ENCODE results near the gene SLC22A3. TPM values are rescaled to one million over a fixed set of nuclear protein-coding genes. Genes with fewer than 3 reads are reported as not detected.
"Not testable (repeated sequence)": the region's sequence is repeated elsewhere in the genome, so short reads cannot be mapped to it uniquely, and the experiment has no call there.

The SLC22A3 gene
- total RNA-seq, 1 donor: 0.72 TPM

- TF ChIP-seq CTCF (IDR thresholded peaks at IDR 0.05; ENCODE audit: insufficient read depth, low read length): no peak
- no peak for DNase-seq (ENCODE audit: low read depth)
- no peak overlapping the region for H3K4me3 ChIP-seq (ENCODE audit: low read depth, low read length)
Measured at GRCh38 chr6:160365117-160365516, 16.9 kb downstream of the SLC22A3 start.

- TF ChIP-seq CTCF (IDR thresholded peaks at IDR 0.05; ENCODE audit: insufficient read depth, low read length): no peak
- no peak for DNase-seq (ENCODE audit: low read depth)
- H3K4me3 ChIP-seq (ENCODE audit: low read depth, low read length): no peak overlapping the region
Measured at GRCh38 chr6:160367798-160368547, 19.8 kb downstream of the SLC22A3 start.

GRCh38 chr6:160368670-160369069 lies 20.5 kb downstream of the SLC22A3 start:
- no peak for TF ChIP-seq CTCF (IDR thresholded peaks at IDR 0.05; ENCODE audit: insufficient read depth, low read length)
- no peak for DNase-seq (ENCODE audit: low read depth)
- H3K4me3 ChIP-seq (ENCODE audit: low read depth, low read length): no peak overlapping the region

DNA sequence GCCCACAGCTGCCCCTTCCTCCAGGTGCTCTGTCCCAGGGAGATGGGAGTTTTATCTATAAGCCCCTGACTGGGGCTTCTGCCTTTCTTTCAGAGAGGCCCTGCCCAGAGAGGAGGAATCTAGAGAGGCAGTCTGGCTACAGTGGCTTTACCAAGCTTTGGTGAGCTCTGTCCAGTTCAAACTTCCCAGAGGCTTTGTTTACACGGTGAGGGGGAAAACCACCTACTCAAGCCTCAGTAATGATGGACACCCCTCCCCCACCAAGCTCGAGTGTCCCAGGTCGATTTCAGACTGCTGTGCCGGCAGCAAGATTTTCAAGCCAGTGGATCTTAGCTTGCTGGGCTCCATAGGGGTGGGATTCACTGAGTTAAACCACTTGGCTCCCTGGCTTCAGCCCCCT lies 25.4 kb downstream of the SLC22A3 start:
- not testable (repeated sequence) for H3K4me3 ChIP-seq (ENCODE audit: low read depth, low read length); DNase-seq (ENCODE audit: low read depth)

DNA sequence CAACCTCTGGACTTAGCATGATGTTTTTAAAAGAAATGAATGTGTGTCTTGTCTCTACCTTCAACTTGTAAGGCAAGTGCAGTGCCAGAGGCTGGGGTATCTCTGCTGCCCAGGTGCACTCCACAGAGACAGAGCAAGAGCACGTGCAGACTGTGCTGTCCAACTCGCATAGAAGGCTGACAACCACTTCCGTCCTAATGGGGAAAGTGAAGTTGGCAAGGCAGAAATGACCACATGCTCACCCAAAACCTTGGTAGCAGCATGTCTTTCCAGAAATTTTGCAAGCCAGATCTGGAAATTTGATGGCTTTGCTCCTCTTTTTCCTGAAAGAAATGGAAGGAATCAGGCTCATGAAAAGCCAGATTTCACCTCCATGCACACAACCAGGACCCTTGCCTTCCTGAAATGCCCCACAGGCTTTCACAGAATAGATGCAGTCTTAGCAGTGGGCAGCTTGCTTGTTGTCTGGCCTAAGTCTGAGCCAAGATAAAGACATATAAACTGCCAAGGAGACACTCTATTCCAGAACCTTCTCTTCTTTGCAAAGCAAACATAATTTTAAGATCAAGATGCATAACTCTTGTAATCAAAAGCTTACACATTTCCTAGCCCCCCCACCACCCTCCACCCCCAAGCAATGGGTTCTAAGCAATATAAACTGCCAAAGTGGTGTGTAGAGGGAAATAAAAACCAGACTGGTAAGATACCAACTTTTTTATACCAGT lies 26.8 kb downstream of the SLC22A3 start:
- no peak for DNase-seq (ENCODE audit: low read depth)
- no peak for TF ChIP-seq CTCF (IDR thresholded peaks at IDR 0.05; ENCODE audit: insufficient read depth, low read length)
- no peak overlapping the region for H3K4me3 ChIP-seq (ENCODE audit: low read depth, low read length)

GRCh38 chr6:160375561-160375949 lies 27.4 kb downstream of the SLC22A3 start:
- no peak for DNase-seq (ENCODE audit: low read depth)
- no peak overlapping the region for H3K4me3 ChIP-seq (ENCODE audit: low read depth, low read length)
- no peak for TF ChIP-seq CTCF (IDR thresholded peaks at IDR 0.05; ENCODE audit: insufficient read depth, low read length)

DNA sequence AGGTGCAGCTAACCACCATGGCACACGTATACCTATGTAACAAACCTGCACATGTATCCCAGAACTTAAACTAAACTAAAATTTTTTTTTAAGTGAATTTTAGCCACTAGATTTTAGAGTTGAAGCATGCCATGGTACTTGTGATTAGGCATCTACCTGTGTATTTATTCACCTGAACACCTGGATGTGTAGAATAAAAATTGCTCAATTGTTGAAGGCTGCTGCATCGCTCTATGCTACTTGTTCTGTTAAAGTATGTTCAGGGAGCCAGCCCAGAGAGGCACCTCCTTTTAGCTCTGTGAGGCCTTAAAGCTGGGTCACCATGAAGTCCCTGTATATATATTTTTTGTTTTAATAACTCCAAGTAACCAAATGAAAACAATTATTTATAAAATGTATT lies 28.3 kb downstream of the SLC22A3 start:
- H3K4me3 ChIP-seq (ENCODE audit: low read depth, low read length): no peak overlapping the region
- no peak for TF ChIP-seq CTCF (IDR thresholded peaks at IDR 0.05; ENCODE audit: insufficient read depth, low read length)
- no peak for DNase-seq (ENCODE audit: low read depth)

Data from fibroblast of the aortic adventitia (primary cell).